Prostate gland (tissue), 2 donors: ENCODE results near the gene IL1RAPL2. TPM values are rescaled to one million over a fixed set of nuclear protein-coding genes. Genes with fewer than 3 reads are reported as not detected.

Experiments used
- DNase-seq: peaks from one replicate; pipeline ENCODE4 v3.0.0-alpha.2; 2019; ENCODE audit warnings: low spot score
- H3K27ac ChIP-seq, 2 donors: fragments of 200-600 bp; sonication (generic); 2 replicates each; pipeline ENCODE4 v1.5.1; 2017 to 2019
- H3K27me3 ChIP-seq: fragments of 200-600 bp; sonication (generic); replicated peaks from 2 replicates; pipeline ENCODE4 v1.5.1; 2019; ENCODE audit not compliant: insufficient read depth
- H3K36me3 ChIP-seq, 2 donors: fragments of 200-600 bp; sonication (generic); 1 replicate in 1 of 2; 2 replicates in 1 of 2; pipeline versions ENCODE4 v1.5.1 to v1.8.1; 2017 to 2019
- H3K4me1 ChIP-seq: fragments of 200-600 bp; sonication (generic); replicated peaks from 2 replicates; pipeline ENCODE4 v1.5.1; 2019
- H3K4me3 ChIP-seq, 2 donors: fragments of 200-600 bp; sonication (generic); 2 replicates each; pipeline ENCODE4 v1.5.1; 2017 to 2019
- H3K9me3 ChIP-seq: fragments of 200-600 bp; sonication (generic); 2 replicates; pipeline ENCODE4 v1.5.1; 2017
- POLR2A ChIP-seq: fragments of 450-650 bp; IDR thresholded peaks from one replicate; pipeline ENCODE4 v1.6.1; 2016; ENCODE audit warnings: antibody characterized with exemption, mild to moderate bottlenecking
- POLR2AphosphoS5 ChIP-seq: sonication (generic); formaldehyde crosslinking; IDR thresholded peaks from one replicate; pipeline ENCODE4 v1.6.1; 2017; ENCODE audit warnings: antibody characterized with exemption
- WGBS: methylation state at CpG from one replicate; pipeline ENCODE4 v1.1.5; 2018; 5-methylcytosine and 5-hydroxymethylcytosine counted together
- intact Hi-C: fragments of 100-400 bp; cut with DNase I; formaldehyde crosslinking; loops from one replicate; pipeline ENCODE4 v1.14.2; 2022
- total RNA-seq, 2 donors: library from RNA; depleted of rRNA; stranded (reverse); fragments of >200 nt; gene quantifications; one replicate each; pipeline ENCODE4 v1.1.0, GENCODE V29; 2016
- TF ChIP-seq, protein P1 (sequence below), 4 experiments: fragments of 200-600 bp in 2 of 4; fragments of 450-650 bp in 2 of 4; sonication (generic) in 2 of 4; IDR thresholded peaks; 1 replicate in 3 of 4; 2 replicates in 1 of 4; pipeline ENCODE4 v1.5.1; 2016 to 2019; ENCODE audit warnings: antibody characterized with exemption in 4 of 4, mild to moderate bottlenecking in 2 of 4, moderate library complexity in 2 of 4

IL1RAPL2 gene
- total RNA-seq, 2 donors from 2014 or later = 0.51 TPM; not detected in 1

DNA sequence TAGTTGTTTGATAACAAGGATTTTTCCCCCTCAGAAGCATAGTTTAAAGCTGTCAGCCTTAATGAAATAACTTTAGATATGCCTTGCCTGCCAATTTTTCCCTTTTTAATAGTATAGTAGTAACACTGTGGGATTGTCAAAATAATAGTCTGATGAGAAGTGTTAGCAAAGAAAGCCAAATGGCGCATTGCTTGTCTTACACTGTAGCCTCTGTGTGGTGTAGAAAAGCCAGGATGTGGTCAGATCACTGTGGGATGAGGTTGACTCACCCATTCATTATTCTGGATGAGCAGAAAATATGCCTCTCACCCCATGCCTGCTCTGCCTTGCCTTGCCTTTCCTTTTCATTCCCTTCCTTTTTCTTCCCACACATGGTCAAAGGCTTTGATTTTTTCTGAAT is 998.5 kb downstream of the IL1RAPL2 start:
- H3K4me3 ChIP-seq = no peak overlapping the region
- WGBS = 56% methylated on average over 1 of the region's 1 CpG
- DNase-seq = no peak
- no peaks in the 10 kb centered on the region for H3K36me3 ChIP-seq
- no peaks in the 10 kb centered on the region for H3K27me3 ChIP-seq
- no peak overlapping the region for H3K27ac ChIP-seq
- H3K9me3 ChIP-seq = no peaks in the 10 kb centered on the region
- intact Hi-C loops = no loop called here
- TF ChIP-seq POLR2AphosphoS5 (no peak), POLR2A (no peak)
- TF ChIP-seq, protein P1, sequence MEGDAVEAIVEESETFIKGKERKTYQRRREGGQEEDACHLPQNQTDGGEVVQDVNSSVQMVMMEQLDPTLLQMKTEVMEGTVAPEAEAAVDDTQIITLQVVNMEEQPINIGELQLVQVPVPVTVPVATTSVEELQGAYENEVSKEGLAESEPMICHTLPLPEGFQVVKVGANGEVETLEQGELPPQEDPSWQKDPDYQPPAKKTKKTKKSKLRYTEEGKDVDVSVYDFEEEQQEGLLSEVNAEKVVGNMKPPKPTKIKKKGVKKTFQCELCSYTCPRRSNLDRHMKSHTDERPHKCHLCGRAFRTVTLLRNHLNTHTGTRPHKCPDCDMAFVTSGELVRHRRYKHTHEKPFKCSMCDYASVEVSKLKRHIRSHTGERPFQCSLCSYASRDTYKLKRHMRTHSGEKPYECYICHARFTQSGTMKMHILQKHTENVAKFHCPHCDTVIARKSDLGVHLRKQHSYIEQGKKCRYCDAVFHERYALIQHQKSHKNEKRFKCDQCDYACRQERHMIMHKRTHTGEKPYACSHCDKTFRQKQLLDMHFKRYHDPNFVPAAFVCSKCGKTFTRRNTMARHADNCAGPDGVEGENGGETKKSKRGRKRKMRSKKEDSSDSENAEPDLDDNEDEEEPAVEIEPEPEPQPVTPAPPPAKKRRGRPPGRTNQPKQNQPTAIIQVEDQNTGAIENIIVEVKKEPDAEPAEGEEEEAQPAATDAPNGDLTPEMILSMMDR (IDR thresholded peaks at IDR 0.05) = no peak
- no peaks in the 10 kb centered on the region for H3K4me1 ChIP-seq

DNA sequence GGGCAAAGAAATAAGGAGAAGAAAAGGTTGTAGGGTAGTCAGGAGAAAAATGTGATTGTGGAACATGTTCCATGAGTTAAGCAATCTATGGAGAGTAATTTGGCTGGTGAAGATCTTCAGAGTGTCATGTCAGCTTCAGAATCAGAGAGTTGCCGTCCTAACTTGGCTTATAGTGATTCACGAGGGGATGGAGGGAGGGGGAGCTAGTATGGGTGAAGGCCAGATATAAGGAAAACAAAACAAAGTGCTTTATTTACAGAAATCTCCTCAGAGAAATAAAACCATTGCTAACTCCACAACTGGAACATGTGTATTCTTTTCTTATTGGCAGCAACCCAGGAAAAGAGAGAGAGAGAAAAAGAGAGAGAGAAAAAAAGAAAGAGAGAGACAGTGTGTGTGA is 999.9 kb downstream of the IL1RAPL2 start:
- TF ChIP-seq, protein P1 (IDR thresholded peaks at IDR 0.05) = no peak
- TF ChIP-seq POLR2AphosphoS5 (no peak), POLR2A (no peak)

DNA sequence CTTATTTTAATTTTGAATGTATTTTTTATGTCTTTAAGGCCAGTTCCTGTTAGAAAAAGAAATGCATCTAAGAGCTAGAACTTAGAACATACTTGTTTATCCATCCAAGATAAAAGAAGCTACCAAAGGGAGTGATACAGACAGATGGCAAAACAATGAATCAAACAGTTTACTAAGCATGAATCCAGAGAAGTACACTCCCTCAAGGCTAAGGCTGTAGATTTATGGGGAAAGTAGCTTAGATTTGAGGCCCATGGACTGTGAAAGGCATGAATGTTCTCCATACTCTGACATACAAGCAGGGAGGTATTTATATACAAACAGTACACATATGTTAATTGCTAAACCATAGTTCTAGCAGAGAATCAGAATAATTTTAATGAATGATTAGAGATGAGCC is 1001.1 kb downstream of the IL1RAPL2 start:
- TF ChIP-seq POLR2AphosphoS5 = no peak
- intact Hi-C loops = no loop called here
- no peak overlapping the region for H3K4me3 ChIP-seq
- no peaks in the 10 kb centered on the region for H3K9me3 ChIP-seq
- DNase-seq = no peak
- no peaks in the 10 kb centered on the region for H3K4me1 ChIP-seq
- no peak overlapping the region for H3K27ac ChIP-seq
- H3K36me3 ChIP-seq = no peaks in the 10 kb centered on the region
- no peaks in the 10 kb centered on the region for H3K27me3 ChIP-seq

More for the DNA sequence above, 999.9 kb downstream of the IL1RAPL2 start:
- Histone ChIP-seq H3K27me3 (no peaks in the 10 kb centered on the region), H3K4me3 (no peak overlapping the region), H3K4me1 (no peaks in the 10 kb centered on the region), H3K27ac (no peak overlapping the region), H3K36me3 (no peaks in the 10 kb centered on the region), H3K9me3 (no peaks in the 10 kb centered on the region)
- intact Hi-C loops = no loop called here
- WGBS = 49% methylated on average over 2 of the region's 2 CpGs
- DNase-seq = no peak

DNA sequence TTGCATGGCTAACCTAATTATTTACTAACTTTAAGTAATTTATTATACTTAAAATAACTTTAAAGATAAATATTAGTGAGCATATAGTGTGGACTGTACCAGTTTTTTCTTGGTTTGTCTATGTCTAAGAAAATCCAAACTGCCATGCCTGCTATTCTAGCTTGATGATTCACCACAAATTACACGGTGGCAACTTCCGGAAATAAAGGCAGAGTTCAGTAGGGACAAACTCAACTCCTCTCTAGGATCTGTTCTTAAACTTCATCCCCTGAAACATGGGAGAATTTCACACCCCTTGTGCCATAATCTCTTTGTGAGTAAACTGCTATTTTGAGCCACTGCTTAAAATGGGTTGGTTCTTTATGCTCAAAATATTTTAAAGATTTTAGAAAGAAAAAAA is 1042.7 kb downstream of the IL1RAPL2 start:
- WGBS = 79% methylated on average over 2 of the region's 2 CpGs
- H3K4me3 ChIP-seq = no peak overlapping the region
- intact Hi-C loops = no loop called here
- H3K9me3 ChIP-seq = no peaks in the 10 kb centered on the region
- no peaks in the 10 kb centered on the region for H3K4me1 ChIP-seq
- no peaks in the 10 kb centered on the region for H3K36me3 ChIP-seq
- no peak overlapping the region for H3K27ac ChIP-seq
- no peak for TF ChIP-seq POLR2AphosphoS5
- no peak for TF ChIP-seq POLR2A
- TF ChIP-seq, protein P1 (IDR thresholded peaks at IDR 0.05) = no peak
- no peaks in the 10 kb centered on the region for H3K27me3 ChIP-seq
- no peak for DNase-seq

DNA sequence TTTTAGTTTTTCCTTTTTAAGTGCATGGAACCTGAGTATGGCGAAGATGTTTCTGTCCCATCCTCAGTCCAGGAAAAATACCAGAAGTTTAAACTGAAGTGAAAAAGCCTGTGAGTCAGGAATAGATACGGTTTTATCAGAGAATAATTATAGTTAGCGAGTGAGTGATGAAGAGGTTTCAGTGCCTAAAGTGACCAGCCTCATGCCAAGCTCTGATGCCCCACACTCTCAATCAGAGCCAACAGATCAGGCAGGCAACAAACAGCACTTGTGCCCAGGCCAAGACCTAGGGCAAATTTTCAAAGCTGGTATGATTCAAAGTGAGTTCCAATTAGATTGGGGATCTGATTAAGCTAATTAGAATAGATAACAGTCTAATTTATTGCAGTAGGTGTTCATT is 1043.5 kb downstream of the IL1RAPL2 start:
- Histone ChIP-seq H3K4me3 (no peak overlapping the region), H3K9me3 (no peaks in the 10 kb centered on the region), H3K4me1 (no peaks in the 10 kb centered on the region), H3K27me3 (no peaks in the 10 kb centered on the region), H3K36me3 (no peaks in the 10 kb centered on the region), H3K27ac (no peak overlapping the region)
- TF ChIP-seq, protein P1 (IDR thresholded peaks at IDR 0.05) = no peak
- TF ChIP-seq POLR2A (no peak), POLR2AphosphoS5 (no peak)
- intact Hi-C loops = no loop called here
- WGBS = 87% methylated on average over 3 of the region's 3 CpGs
- DNase-seq = no peak
